Hepatocyte (in vitro differentiated cells): ENCODE data around the gene IGSF9.

Source experiments
- CTCF ChIP-seq: fragments of 200-600 bp; sonication (generic); IDR thresholded peaks from 2 replicates; pipeline ENCODE4 v1.5.1; 2016; ENCODE audit warnings: antibody characterized with exemption, mild to moderate bottlenecking; ENCODE audit not compliant: poor library complexity
- EZH2 ChIP-seq: fragments of 200-600 bp; sonication (generic); IDR thresholded peaks from 2 replicates; pipeline ENCODE4 v1.6.1; 2016; ENCODE audit warnings: antibody characterized with exemption, mild to moderate bottlenecking, borderline replicate concordance
- EZH2phosphoT487 ChIP-seq: fragments of 200-600 bp; sonication (generic); IDR thresholded peaks from one replicate; pipeline ENCODE4 v1.6.1; 2018; ENCODE audit warnings: antibody characterized with exemption, mild to moderate bottlenecking, low read depth, moderate library complexity; ENCODE audit not compliant: unreplicated experiment, severe bottlenecking

- TF ChIP-seq CTCF (no peak), EZH2 (no peak), EZH2phosphoT487 (no peak)
Measured at GRCh38 chr1:159900755-159901360, 44.6 kb downstream of the IGSF9 start.
